ENCODE data around the gene LKAAEAR1.

GRCh38 chr20:64086801-64087200, 2.6 kb upstream of the LKAAEAR1 start:
- TF ChIP-seq CTCF (IDR thresholded peaks at IDR 0.05) (no peak), EP300 (IDR thresholded peaks at IDR 0.05) (no peak)
